ENCODE data around the gene PALS2.

Gene PALS2

GRCh38 chr7:24576171-24577025 lies 3.1 kb downstream of the PALS2 start:
- TF ChIP-seq, protein P1, sequence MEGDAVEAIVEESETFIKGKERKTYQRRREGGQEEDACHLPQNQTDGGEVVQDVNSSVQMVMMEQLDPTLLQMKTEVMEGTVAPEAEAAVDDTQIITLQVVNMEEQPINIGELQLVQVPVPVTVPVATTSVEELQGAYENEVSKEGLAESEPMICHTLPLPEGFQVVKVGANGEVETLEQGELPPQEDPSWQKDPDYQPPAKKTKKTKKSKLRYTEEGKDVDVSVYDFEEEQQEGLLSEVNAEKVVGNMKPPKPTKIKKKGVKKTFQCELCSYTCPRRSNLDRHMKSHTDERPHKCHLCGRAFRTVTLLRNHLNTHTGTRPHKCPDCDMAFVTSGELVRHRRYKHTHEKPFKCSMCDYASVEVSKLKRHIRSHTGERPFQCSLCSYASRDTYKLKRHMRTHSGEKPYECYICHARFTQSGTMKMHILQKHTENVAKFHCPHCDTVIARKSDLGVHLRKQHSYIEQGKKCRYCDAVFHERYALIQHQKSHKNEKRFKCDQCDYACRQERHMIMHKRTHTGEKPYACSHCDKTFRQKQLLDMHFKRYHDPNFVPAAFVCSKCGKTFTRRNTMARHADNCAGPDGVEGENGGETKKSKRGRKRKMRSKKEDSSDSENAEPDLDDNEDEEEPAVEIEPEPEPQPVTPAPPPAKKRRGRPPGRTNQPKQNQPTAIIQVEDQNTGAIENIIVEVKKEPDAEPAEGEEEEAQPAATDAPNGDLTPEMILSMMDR (IDR thresholded peaks at IDR 0.05; ENCODE audit: control extremely low read depth, extremely low read depth, low read depth, missing control alignments) = peak; percentile 70
- ChIA-PET CTCF (interaction anchor here (0.6 to 5.5 kb wide), 26 partner anchors 10 to 523 kb away, joined by 3 to 55 read pairs (median 4); no protein-coding TSS in a partner anchor), POLR2A (interaction anchor here (0.6 kb wide), 1 partner anchor 23 kb away, joined by 4 read pairs; no protein-coding TSS in a partner anchor)
- peak; percentile 40 for DNase-seq (ENCODE audit: extremely low spot score)

- CTCF ChIA-PET = interaction anchor here (2.7 to 5.5 kb wide), 2 partner anchors 10 to 13 kb away, joined by 8 to 55 read pairs; no protein-coding TSS in a partner anchor
- POLR2A ChIA-PET = no interaction called here
- no peak for DNase-seq (ENCODE audit: extremely low spot score)
- TF ChIP-seq, protein P1 (IDR thresholded peaks at IDR 0.05; ENCODE audit: control extremely low read depth, extremely low read depth, low read depth, missing control alignments) = no peak
These were observed 4.8 kb downstream of the PALS2 start for GRCh38 chr7:24578052-24578451.

DNA sequence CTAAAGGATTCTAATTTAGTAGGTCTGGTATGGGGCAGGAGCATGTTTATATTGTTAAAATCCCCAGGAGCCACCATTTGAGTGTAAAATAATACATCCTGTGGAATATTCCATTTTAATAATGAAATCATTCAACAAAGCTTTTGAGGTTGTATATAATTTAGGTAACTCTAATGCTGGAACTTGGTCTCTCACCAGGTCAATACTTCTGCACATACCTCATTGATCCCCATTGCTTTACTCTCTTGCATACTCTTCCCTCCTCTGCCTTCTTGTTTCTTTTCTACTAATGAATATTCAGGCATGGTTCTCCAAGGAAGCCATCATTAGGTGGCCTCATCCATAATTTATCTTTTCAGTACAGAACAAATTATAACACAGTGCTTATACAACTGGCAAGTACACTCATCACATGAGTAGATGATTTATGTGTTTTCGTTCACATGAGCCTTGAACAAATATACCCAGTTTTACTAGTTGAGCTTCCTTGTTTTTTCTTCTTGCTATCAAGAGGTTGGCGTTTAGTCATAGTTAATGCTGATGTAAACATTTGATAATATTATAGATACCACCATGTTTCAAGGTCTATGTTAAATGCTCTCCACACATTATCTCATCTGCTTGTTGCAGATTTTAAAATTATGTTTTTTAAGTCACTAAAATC lies 7.2 kb downstream of the PALS2 start:
- TF ChIP-seq, protein P1 (IDR thresholded peaks at IDR 0.05; ENCODE audit: control extremely low read depth, extremely low read depth, low read depth, missing control alignments) = no peak
- ChIA-PET POLR2A (no interaction called here), CTCF (interaction anchor here (0.9 to 4.1 kb wide), 6 partner anchors 12 to 291 kb away, joined by 3 to 16 read pairs (median 4); no protein-coding TSS in a partner anchor)
- DNase-seq (ENCODE audit: extremely low spot score) = no peak

DNA sequence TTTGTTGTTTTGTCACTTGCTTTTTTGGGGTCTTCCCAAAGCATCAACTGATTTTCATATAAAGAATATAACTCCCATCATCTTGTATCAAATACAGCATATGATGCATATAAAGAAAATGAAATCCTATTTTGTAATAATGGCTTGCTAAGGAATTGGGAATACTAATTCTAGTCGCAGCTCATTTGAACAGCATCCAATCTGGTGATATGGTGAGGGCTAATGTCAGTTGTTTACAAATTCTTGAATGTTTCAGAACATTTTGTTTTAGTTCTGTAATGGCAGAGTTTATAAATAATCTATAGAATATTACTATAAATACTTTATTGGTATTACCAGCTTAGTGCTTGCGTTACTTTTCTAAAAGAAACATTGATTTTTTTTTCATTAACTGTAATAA lies 8.9 kb downstream of the PALS2 start:
- CTCF ChIA-PET = interaction anchor here (1.0 to 4.1 kb wide), 2 partner anchors 21 to 83 kb away, joined by 4 to 16 read pairs; no protein-coding TSS in a partner anchor
- DNase-seq (ENCODE audit: extremely low spot score) = no peak
- POLR2A ChIA-PET = interaction anchor here (0.6 to 0.7 kb wide), 2 partner anchors 10 to 1725 kb away, joined by 3 to 8 read pairs; no protein-coding TSS in a partner anchor
- TF ChIP-seq, protein P1 (IDR thresholded peaks at IDR 0.05; ENCODE audit: control extremely low read depth, extremely low read depth, low read depth, missing control alignments) = no peak

GRCh38 chr7:24587853-24588252 lies 14.6 kb downstream of the PALS2 start:
- POLR2A ChIA-PET = no interaction called here
- no peak for DNase-seq (ENCODE audit: extremely low spot score)
- CTCF ChIA-PET = interaction anchor here (0.6 to 5.4 kb wide), 11 partner anchors 10 to 298 kb away, joined by 3 to 55 read pairs (median 3); no protein-coding TSS in a partner anchor
- TF ChIP-seq, protein P1 (IDR thresholded peaks at IDR 0.05; ENCODE audit: control extremely low read depth, extremely low read depth, low read depth, missing control alignments) = peak; percentile 49

- POLR2A ChIA-PET = no interaction called here
- no peak for DNase-seq (ENCODE audit: extremely low spot score)
- TF ChIP-seq, protein P1 (IDR thresholded peaks at IDR 0.05; ENCODE audit: control extremely low read depth, extremely low read depth, low read depth, missing control alignments) = peak; percentile 29
- CTCF ChIA-PET = interaction anchor here (1.0 to 2.6 kb wide), 7 partner anchors 13 to 77 kb away, joined by 3 to 8 read pairs (median 3); no protein-coding TSS in a partner anchor
These were observed 17.9 kb downstream of the PALS2 start for GRCh38 chr7:24591152-24591551.

All from GM10248 (cell line).